ENCODE measurements around the gene SPN.
A peak's percentile ranks its signal among the peaks of the same experiment; 100 is the strongest.
"Not testable (repeated sequence)": the region's sequence is repeated elsewhere in the genome, so short reads cannot be mapped to it uniquely, and the experiment has no call there.

SPN gene

GRCh38 chr16:29663016-29663806 lies at the start of gene SPN:
Gene SPN, plus strand, starts transcription at chr16:29663247. Its CDS starts 482 bp downstream, at chr16:29663729.
- no peak for TF ChIP-seq CTCF (IDR thresholded peaks at IDR 0.05; ENCODE audit: borderline replicate concordance, insufficient read depth, low read depth, low read length)
- peak within 1 kb of the TSS; percentile 88 for H3K4me3 ChIP-seq (ENCODE audit: low read depth, low read length)

- peak overlapping the region; percentile 86 for H3K4me3 ChIP-seq (ENCODE audit: low read depth, low read length)
These were observed 49.6 kb upstream of the SPN start for GRCh38 chr16:29613307-29614057.

GRCh38 chr16:29614691-29615314 lies 48.2 kb upstream of the SPN start:
- not testable (repeated sequence) for H3K4me3 ChIP-seq (ENCODE audit: low read depth, low read length)

GRCh38 chr16:29616127-29616526 lies 46.9 kb upstream of the SPN start:
- H3K4me3 ChIP-seq (ENCODE audit: low read depth, low read length) = not testable (repeated sequence)

GRCh38 chr16:29620591-29620990 lies 42.5 kb upstream of the SPN start:
- not testable (repeated sequence) for H3K4me3 ChIP-seq (ENCODE audit: low read depth, low read length)
- TF ChIP-seq CTCF (IDR thresholded peaks at IDR 0.05; ENCODE audit: borderline replicate concordance, insufficient read depth, low read depth, low read length) = peak; percentile 35; the same call in 1 of the 2 replicates

GRCh38 chr16:29622738-29623137 lies 40.3 kb upstream of the SPN start:
- not testable (repeated sequence) for H3K4me3 ChIP-seq (ENCODE audit: low read depth, low read length)

GRCh38 chr16:29623253-29623652 lies 39.8 kb upstream of the SPN start:
- H3K4me3 ChIP-seq (ENCODE audit: low read depth, low read length) = not testable (repeated sequence)

- H3K4me3 ChIP-seq (ENCODE audit: low read depth, low read length) = not testable (repeated sequence)
These were observed 37.9 kb upstream of the SPN start for GRCh38 chr16:29625114-29625513.

GRCh38 chr16:29626778-29627331 lies 36.2 kb upstream of the SPN start:
- H3K4me3 ChIP-seq (ENCODE audit: low read depth, low read length) = not testable (repeated sequence)

GRCh38 chr16:29627661-29628075 lies 35.4 kb upstream of the SPN start:
- H3K4me3 ChIP-seq (ENCODE audit: low read depth, low read length) = not testable (repeated sequence)

- H3K4me3 ChIP-seq (ENCODE audit: low read depth, low read length) = not testable (repeated sequence)
These were observed 34.3 kb upstream of the SPN start for GRCh38 chr16:29628707-29629106.

- H3K4me3 ChIP-seq (ENCODE audit: low read depth, low read length) = not testable (repeated sequence)
These were observed 33.7 kb upstream of the SPN start for GRCh38 chr16:29629318-29629717.

GRCh38 chr16:29631658-29632057 lies 31.4 kb upstream of the SPN start:
- H3K4me3 ChIP-seq (ENCODE audit: low read depth, low read length) = not testable (repeated sequence)

GRCh38 chr16:29635902-29636301 lies 27.1 kb upstream of the SPN start:
- H3K4me3 ChIP-seq (ENCODE audit: low read depth, low read length) = not testable (repeated sequence)

GRCh38 chr16:29636368-29636767 lies 26.7 kb upstream of the SPN start:
- H3K4me3 ChIP-seq (ENCODE audit: low read depth, low read length) = not testable (repeated sequence)

- H3K4me3 ChIP-seq (ENCODE audit: low read depth, low read length) = not testable (repeated sequence)
These were observed 24.3 kb upstream of the SPN start for GRCh38 chr16:29638751-29639150.

Data from GM12875 (cell line).